ENCODE results near the gene CCR3. TPM values are rescaled to one million over a fixed set of nuclear protein-coding genes. Genes with fewer than 3 reads are reported as not detected.
"Not testable (repeated sequence)": the region's sequence is repeated elsewhere in the genome, so short reads cannot be mapped to it uniquely, and the experiment has no call there.

The CCR3 gene
- total RNA-seq, 3 donors from 2014 or later (not counting 1 experiment from before 2014, with no cell fraction given) = 1.5 to 36.7 TPM; not detected in 1

DNA sequence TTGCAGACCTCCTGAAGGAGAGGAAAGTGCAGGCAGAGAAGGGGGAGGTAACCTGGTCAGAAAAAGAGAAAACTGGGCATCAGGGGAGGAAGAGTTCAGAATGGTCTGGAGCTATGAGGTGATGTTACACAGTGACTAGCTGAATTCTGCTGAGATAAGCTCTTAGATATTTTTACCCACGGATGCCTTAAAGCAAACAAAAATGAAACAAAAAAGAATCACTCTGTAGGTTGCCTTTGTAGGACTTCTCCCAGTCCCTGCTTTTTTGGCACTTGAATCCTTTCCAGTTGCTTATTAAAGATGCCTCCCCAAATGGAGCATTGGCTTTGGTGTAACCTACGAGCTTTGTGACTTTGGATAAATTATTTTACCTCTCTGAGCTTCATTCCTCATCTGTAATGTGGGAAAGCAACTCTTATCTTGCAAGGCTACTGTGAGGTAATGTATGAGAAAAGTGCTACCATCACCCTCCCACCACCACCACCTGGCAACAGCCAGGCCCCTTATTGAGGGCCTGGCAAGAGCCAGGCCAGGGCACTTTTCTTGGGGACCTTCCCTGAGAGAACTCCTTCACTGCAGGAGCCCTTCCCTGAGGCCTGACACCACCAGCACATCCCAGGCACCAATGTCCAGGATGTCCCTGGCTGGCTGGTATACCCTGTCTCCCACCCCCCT is 36.8 kb upstream of the CCR3 start:
- DNase-seq = no peak
- Histone ChIP-seq H3K4me3 (ENCODE audit: low read length) (peak overlapping the region; percentile 0), H3K36me3 (ENCODE audit: control insufficient read depth, insufficient read depth, low read length) (peaks cover 32% of the 10 kb centered on the region), H3K9me3 (ENCODE audit: control insufficient read depth, insufficient read depth, low read length) (no peaks in the 10 kb centered on the region), H3K27me3 (ENCODE audit: control insufficient read depth, insufficient read depth, low read length) (no peaks in the 10 kb centered on the region), H3K27ac (ENCODE audit: low read length) (peak overlapping the region; percentile 8), H3K4me1 (ENCODE audit: control insufficient read depth, insufficient read depth, low read length) (peaks cover 68% of the 10 kb centered on the region)
- peak overlapping the region; percentile 43 for H3K4me3 Mint-ChIP-seq
- no peaks in the 10 kb centered on the region for H3K36me3 Mint-ChIP-seq
- no peaks in the 10 kb centered on the region for H3K9me3 Mint-ChIP-seq
- 11% methylated on average over 1 of the region's 2 CpGs for WGBS (ENCODE audit: insufficient coverage)
- intact Hi-C loops (cut with micrococcal nuclease) = loop anchor here (5.0 kb wide), 1 partner anchor 237 kb away; no protein-coding TSS in a partner anchor
- TF ChIP-seq, protein P1, sequence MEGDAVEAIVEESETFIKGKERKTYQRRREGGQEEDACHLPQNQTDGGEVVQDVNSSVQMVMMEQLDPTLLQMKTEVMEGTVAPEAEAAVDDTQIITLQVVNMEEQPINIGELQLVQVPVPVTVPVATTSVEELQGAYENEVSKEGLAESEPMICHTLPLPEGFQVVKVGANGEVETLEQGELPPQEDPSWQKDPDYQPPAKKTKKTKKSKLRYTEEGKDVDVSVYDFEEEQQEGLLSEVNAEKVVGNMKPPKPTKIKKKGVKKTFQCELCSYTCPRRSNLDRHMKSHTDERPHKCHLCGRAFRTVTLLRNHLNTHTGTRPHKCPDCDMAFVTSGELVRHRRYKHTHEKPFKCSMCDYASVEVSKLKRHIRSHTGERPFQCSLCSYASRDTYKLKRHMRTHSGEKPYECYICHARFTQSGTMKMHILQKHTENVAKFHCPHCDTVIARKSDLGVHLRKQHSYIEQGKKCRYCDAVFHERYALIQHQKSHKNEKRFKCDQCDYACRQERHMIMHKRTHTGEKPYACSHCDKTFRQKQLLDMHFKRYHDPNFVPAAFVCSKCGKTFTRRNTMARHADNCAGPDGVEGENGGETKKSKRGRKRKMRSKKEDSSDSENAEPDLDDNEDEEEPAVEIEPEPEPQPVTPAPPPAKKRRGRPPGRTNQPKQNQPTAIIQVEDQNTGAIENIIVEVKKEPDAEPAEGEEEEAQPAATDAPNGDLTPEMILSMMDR (IDR thresholded peaks at IDR 0.05) = no peak
- peaks cover 42 to 73% of the 10 kb centered on the region in 2 donors for H3K4me1 Mint-ChIP-seq
- peak overlapping the region; percentile 22 to 90 for H3K27ac Mint-ChIP-seq
- ATAC-seq = no peak
- H3K27me3 Mint-ChIP-seq (ENCODE audit: low read depth in 2 of 2) = no peaks in the 10 kb centered on the region

DNA sequence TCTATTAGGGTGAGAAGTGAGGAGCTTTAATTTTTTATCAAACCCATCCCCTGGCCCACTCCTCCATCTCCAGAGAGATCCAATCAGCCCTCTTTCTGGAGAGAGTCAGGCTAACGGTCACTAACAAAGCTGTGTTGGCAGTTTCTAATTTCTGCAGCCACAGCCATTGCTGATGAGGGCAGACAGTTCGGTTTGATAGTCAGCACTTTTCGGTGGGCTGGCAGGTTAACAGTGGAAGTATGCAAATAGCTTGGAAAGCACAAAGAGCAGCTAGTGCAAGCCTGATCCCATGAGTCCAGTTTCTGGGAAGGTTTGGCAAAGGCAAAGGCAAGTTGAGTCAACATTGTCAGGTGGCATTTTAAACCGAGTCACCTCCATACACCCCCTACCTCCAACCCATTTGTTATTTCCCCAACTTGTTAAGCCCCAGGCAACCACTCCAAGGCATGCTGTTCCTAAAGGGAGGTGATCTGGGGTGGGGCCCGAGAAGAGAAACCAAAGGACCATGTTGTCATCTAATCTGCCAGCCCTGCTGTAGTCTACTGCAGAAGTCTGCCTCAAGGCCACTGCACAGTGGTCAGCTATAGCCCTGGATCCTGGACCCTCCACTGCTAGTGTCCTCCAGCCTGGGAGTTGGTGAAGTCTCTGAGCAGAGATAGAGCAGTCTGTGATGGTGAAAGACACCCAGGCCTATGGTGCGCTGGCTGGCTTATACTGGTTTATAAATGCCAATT is 35.8 kb upstream of the CCR3 start:
- no peak for ATAC-seq
- WGBS (ENCODE audit: insufficient coverage) = 66% methylated on average over 6 of the region's 6 CpGs
- Mint-ChIP-seq H3K27ac (peak overlapping the region in 1 of 2 donors; percentile 90), H3K36me3 (no peaks in the 10 kb centered on the region), H3K4me1 (peaks cover 42 to 71% of the 10 kb centered on the region in 2 donors), H3K9me3 (no peaks in the 10 kb centered on the region), H3K4me3 (peak overlapping the region; percentile 88), H3K27me3 (ENCODE audit: low read depth in 2 of 2) (no peaks in the 10 kb centered on the region)
- TF ChIP-seq, protein P1 (IDR thresholded peaks at IDR 0.05) = no peak
- peaks cover 28% of the 10 kb centered on the region for H3K36me3 ChIP-seq (ENCODE audit: control insufficient read depth, insufficient read depth, low read length)
- peak overlapping the region; percentile 40 for H3K4me3 ChIP-seq (ENCODE audit: low read length)
- H3K4me1 ChIP-seq (ENCODE audit: control insufficient read depth, insufficient read depth, low read length) = peaks cover 65% of the 10 kb centered on the region
- DNase-seq = no peak
- intact Hi-C loops (cut with micrococcal nuclease) = loop anchor here (5.0 kb wide), 1 partner anchor 236 kb away; no protein-coding TSS in a partner anchor
- H3K27me3 ChIP-seq (ENCODE audit: control insufficient read depth, insufficient read depth, low read length) = no peaks in the 10 kb centered on the region
- H3K9me3 ChIP-seq (ENCODE audit: control insufficient read depth, insufficient read depth, low read length) = no peaks in the 10 kb centered on the region
- peak overlapping the region; percentile 41 for H3K27ac ChIP-seq (ENCODE audit: low read length)

DNA sequence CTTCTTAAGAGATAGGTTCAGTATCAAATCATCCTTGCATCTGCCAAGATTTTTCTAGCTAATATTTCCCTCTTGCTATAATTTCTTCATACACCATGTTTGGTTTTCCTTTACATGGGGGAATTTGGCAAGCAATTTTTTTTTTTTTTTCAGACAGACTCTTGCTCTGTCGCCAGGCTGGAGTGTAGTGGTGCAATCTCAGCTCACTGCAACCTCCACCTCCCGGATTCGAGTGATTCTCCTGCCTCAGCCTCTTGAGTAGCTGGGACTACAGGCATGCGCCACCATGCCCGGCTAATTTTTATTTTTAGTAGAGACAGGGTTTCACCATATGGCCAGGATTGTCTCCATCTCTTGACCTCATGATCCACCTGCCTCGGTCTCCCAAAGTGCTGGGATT is 34.7 kb upstream of the CCR3 start:
- Mint-ChIP-seq H3K4me1 (peaks cover 42 to 64% of the 10 kb centered on the region in 2 donors), H3K4me3 (peak overlapping the region; percentile 88), H3K27ac (peak overlapping the region; percentile 85 to 90)
- intact Hi-C loops (cut with micrococcal nuclease) = loop anchor here (5.0 kb wide), 1 partner anchor 235 kb away; no protein-coding TSS in a partner anchor
- not testable (repeated sequence) for DNase-seq; H3K27me3 Mint-ChIP-seq (ENCODE audit: low read depth in 2 of 2); ATAC-seq; H3K9me3 ChIP-seq (ENCODE audit: control insufficient read depth, insufficient read depth, low read length); H3K9me3 Mint-ChIP-seq; H3K27me3 ChIP-seq (ENCODE audit: control insufficient read depth, insufficient read depth, low read length); H3K36me3 Mint-ChIP-seq
- peaks cover 18% of the 10 kb centered on the region for H3K36me3 ChIP-seq (ENCODE audit: control insufficient read depth, insufficient read depth, low read length)
- peak overlapping the region; percentile 40 for H3K4me3 ChIP-seq (ENCODE audit: low read length)
- 72% methylated on average over 6 of the region's 6 CpGs for WGBS (ENCODE audit: insufficient coverage)
- peaks cover 68% of the 10 kb centered on the region for H3K4me1 ChIP-seq (ENCODE audit: control insufficient read depth, insufficient read depth, low read length)
- peak overlapping the region; percentile 41 for H3K27ac ChIP-seq (ENCODE audit: low read length)

DNA sequence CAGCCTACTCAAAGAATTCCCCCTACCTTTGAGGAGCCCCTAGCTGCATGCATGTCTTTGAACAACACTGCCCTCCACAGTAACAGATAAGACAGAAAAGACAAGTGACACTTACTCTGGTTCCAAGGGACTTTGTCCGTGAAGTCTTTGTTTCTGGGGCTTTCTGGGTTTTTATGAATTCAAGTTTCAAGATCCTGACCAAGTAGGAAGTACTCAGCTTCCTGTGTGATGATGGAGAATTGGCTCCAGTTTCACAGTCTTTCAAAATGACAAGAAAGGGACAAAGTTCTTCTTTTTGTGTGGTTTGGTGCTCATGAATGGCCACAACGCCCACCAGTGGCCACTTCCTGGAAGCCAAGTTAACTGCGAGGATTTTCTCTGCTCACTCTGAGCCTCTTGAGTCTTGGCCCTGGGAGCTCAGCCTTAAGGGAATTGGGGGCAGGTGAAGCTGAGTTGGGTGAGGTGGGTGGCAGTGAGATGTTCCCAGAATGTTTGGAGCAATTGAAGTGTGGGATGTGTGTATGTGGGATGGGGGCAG is 34.0 kb upstream of the CCR3 start, which contains the start of gene CCR1:
CCR1 (minus strand) TSS at position 147 of the 538 bp plus-strand sequence. CDS start 4,000 bp downstream, outside the sequence.
- TF ChIP-seq, protein P1 (IDR thresholded peaks at IDR 0.05) = peak; percentile 61
- Histone ChIP-seq H3K36me3 (ENCODE audit: control insufficient read depth, insufficient read depth, low read length) (peaks cover 11% of the 10 kb centered on the region), H3K27me3 (ENCODE audit: control insufficient read depth, insufficient read depth, low read length) (no peaks in the 10 kb centered on the region), H3K4me1 (ENCODE audit: control insufficient read depth, insufficient read depth, low read length) (peaks cover 66% of the 10 kb centered on the region), H3K9me3 (ENCODE audit: control insufficient read depth, insufficient read depth, low read length) (no peaks in the 10 kb centered on the region), H3K4me3 (ENCODE audit: low read length) (peak within 1 kb of the TSS; percentile 40), H3K27ac (ENCODE audit: low read length) (peak within 1 kb of the TSS; percentile 41)
- ATAC-seq = peak; percentile 77 to 83 (median 79)
- H3K36me3 Mint-ChIP-seq = no peaks in the 10 kb centered on the region
- H3K27ac Mint-ChIP-seq = peak within 1 kb of the TSS; percentile 85 to 90
- intact Hi-C loops (cut with micrococcal nuclease) = loop anchor here (5.0 kb wide), 1 partner anchor 234 kb away; no protein-coding TSS in a partner anchor
- H3K4me3 Mint-ChIP-seq = peak within 1 kb of the TSS; percentile 88
- H3K9me3 Mint-ChIP-seq = no peaks in the 10 kb centered on the region
- peak; percentile 44 to 67 for DNase-seq
- H3K4me1 Mint-ChIP-seq = peaks cover 42 to 61% of the 10 kb centered on the region in 2 donors
- WGBS (ENCODE audit: insufficient coverage) = 1% methylated on average over 3 of the region's 3 CpGs
- H3K27me3 Mint-ChIP-seq (ENCODE audit: low read depth in 2 of 2) = no peaks in the 10 kb centered on the region
